Left ventricle myocardium inferior (tissue), 1 donor: Measurements from ENCODE around the gene BCR. TPM values are rescaled to one million over a fixed set of nuclear protein-coding genes. Genes with fewer than 3 reads are reported as not detected.

ENCODE experiments used
- DNase-seq: peaks from one replicate; pipeline ENCODE4 v3.0.0-alpha.2; 2020
- H3K27ac ChIP-seq: fragments of 200-600 bp; replicated peaks from 2 replicates; pipeline ENCODE4 v1.8.0; 2021
- H3K27me3 ChIP-seq: fragments of 200-600 bp; 2 replicates; pipeline ENCODE4 v1.8.0; 2021; ENCODE audit warnings: low read depth
- H3K36me3 ChIP-seq: fragments of 200-600 bp; 2 replicates; pipeline ENCODE4 v1.8.0; 2021
- H3K4me1 ChIP-seq: fragments of 200-600 bp; 2 replicates; pipeline ENCODE4 v1.8.0; 2021
- H3K4me3 ChIP-seq: fragments of 200-600 bp; 2 replicates; pipeline ENCODE4 v1.8.0; 2021; ENCODE audit warnings: mild to moderate bottlenecking, moderate library complexity
- H3K9me3 ChIP-seq: fragments of 200-600 bp; replicated peaks from 2 replicates; pipeline ENCODE4 v1.8.0; 2021
- CTCF ChIP-seq: fragments of 200-600 bp; IDR thresholded peaks from 2 replicates; pipeline ENCODE4 v1.8.0; 2021; ENCODE audit warnings: antibody characterized with exemption, mild to moderate bottlenecking, borderline replicate concordance
- intact Hi-C: fragments of 100-400 bp; cut with micrococcal nuclease; formaldehyde crosslinking; loops from one replicate; pipeline ENCODE4 v1.11.0; 2022
- total RNA-seq: library from RNA; stranded (reverse); fragmentation: NEBNext Ultra II Directional; extraction: Animal tissue kit (Norgen Biotek cat#: 25700); gene quantifications from one replicate; pipeline ENCODE4 v1.2.1, GENCODE V29; 2021
- donor health status: DM: no; HTN: yes; CAD: no; lungs with severe emphysema.

BCR gene
- total RNA-seq, 1 donor from 2014 or later: 26.7 TPM

- no peak for DNase-seq
- Histone ChIP-seq H3K9me3 (no peaks in the 10 kb centered on the region), H3K27ac (no peak overlapping the region), H3K27me3 (no peaks in the 10 kb centered on the region), H3K36me3 (peaks cover 36% of the 10 kb centered on the region), H3K4me1 (peaks cover 34% of the 10 kb centered on the region), H3K4me3 (no peak overlapping the region)
- no peak for TF ChIP-seq CTCF
- intact Hi-C loops: no loop called here
Measured at GRCh38 chr22:23277583-23278295, 97.4 kb downstream of the BCR start.

GRCh38 chr22:23278883-23279675, 98.8 kb downstream of the BCR start:
- intact Hi-C loops: no loop called here
- peaks cover 27% of the 10 kb centered on the region for H3K36me3 ChIP-seq
- peaks cover 34% of the 10 kb centered on the region for H3K4me1 ChIP-seq
- no peaks in the 10 kb centered on the region for H3K9me3 ChIP-seq
- peak overlapping the region; percentile 55 for H3K27ac ChIP-seq
- no peak for TF ChIP-seq CTCF
- DNase-seq: no peak
- H3K27me3 ChIP-seq: no peaks in the 10 kb centered on the region
- H3K4me3 ChIP-seq: no peak overlapping the region

GRCh38 chr22:23279781-23280180, 99.5 kb downstream of the BCR start:
- H3K36me3 ChIP-seq: peaks cover 27% of the 10 kb centered on the region
- H3K27ac ChIP-seq: peak overlapping the region; percentile 55
- TF ChIP-seq CTCF: no peak
- no peaks in the 10 kb centered on the region for H3K27me3 ChIP-seq
- H3K4me1 ChIP-seq: peaks cover 34% of the 10 kb centered on the region
- H3K4me3 ChIP-seq: no peak overlapping the region
- no peak for DNase-seq
- intact Hi-C loops: no loop called here
- H3K9me3 ChIP-seq: no peaks in the 10 kb centered on the region

GRCh38 chr22:23280356-23281052, 100.2 kb downstream of the BCR start:
- Histone ChIP-seq H3K4me1 (peaks cover 34% of the 10 kb centered on the region), H3K36me3 (peaks cover 27% of the 10 kb centered on the region), H3K9me3 (no peaks in the 10 kb centered on the region), H3K4me3 (no peak overlapping the region), H3K27me3 (no peaks in the 10 kb centered on the region), H3K27ac (no peak overlapping the region)
- no peak for TF ChIP-seq CTCF
- intact Hi-C loops: no loop called here
- DNase-seq: no peak

- Histone ChIP-seq H3K4me1 (peaks cover 34% of the 10 kb centered on the region), H3K36me3 (peaks cover 27% of the 10 kb centered on the region), H3K27me3 (no peaks in the 10 kb centered on the region), H3K4me3 (no peak overlapping the region), H3K9me3 (no peaks in the 10 kb centered on the region), H3K27ac (no peak overlapping the region)
- TF ChIP-seq CTCF: no peak
- intact Hi-C loops: no loop called here
- DNase-seq: no peak
Measured at GRCh38 chr22:23281053-23281405, 100.7 kb downstream of the BCR start.
